HG03095 (cell line): ENCODE data around the gene PCED1B.
"Not testable (repeated sequence)": the region's sequence is repeated elsewhere in the genome, so short reads cannot be mapped to it uniquely, and the experiment has no call there.

Experiments
- ATAC-seq: cut with Tn5 transposase; IDR thresholded peaks from one replicate; pipeline ENCODE4 v1.9.1; 2021; ENCODE audit warnings: moderate library complexity; ENCODE audit not compliant: unreplicated experiment

PCED1B gene, protein sequence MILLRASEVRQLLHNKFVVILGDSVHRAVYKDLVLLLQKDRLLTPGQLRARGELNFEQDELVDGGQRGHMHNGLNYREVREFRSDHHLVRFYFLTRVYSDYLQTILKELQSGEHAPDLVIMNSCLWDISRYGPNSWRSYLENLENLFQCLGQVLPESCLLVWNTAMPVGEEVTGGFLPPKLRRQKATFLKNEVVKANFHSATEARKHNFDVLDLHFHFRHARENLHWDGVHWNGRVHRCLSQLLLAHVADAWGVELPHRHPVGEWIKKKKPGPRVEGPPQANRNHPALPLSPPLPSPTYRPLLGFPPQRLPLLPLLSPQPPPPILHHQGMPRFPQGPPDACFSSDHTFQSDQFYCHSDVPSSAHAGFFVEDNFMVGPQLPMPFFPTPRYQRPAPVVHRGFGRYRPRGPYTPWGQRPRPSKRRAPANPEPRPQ

GRCh38 chr12:47079468-47079980 is at the start of gene PCED1B, which contains the start of gene AMIGO2:
Gene PCED1B (plus strand): TSS chr12:47079621. CDS start chr12:47235064, 155,443 bp downstream.
Gene AMIGO2 (minus strand): TSS chr12:47079959. CDS start chr12:47079002, 957 bp downstream.
- no peak for ATAC-seq

- ATAC-seq = no peak
Observed at GRCh38 chr12:47029903-47030302, 49.5 kb upstream of the PCED1B start.

- no peak for ATAC-seq
Observed at GRCh38 chr12:47032644-47033043, 46.8 kb upstream of the PCED1B start.

DNA sequence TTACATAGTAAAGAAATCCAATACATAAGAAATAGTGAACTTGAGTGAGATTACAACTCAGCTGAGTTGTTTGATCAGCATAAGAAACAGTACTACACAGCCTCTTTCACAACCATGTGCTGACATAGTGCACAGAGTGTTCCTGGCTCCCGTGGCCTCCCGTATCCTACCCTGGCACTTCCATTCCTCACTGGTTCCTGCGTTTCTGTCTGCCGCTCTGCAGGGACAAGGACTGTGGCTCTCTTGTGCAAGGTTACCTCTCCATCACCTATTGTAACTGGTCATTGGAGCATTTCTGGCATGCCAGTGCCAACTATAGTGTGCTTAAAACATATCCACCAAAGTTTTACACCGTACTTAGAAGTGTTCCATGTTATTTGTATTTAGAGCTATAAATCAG is 46.3 kb upstream of the PCED1B start:
- ATAC-seq = no peak

- ATAC-seq = no peak
Observed at GRCh38 chr12:47033789-47034555, 45.4 kb upstream of the PCED1B start.

DNA sequence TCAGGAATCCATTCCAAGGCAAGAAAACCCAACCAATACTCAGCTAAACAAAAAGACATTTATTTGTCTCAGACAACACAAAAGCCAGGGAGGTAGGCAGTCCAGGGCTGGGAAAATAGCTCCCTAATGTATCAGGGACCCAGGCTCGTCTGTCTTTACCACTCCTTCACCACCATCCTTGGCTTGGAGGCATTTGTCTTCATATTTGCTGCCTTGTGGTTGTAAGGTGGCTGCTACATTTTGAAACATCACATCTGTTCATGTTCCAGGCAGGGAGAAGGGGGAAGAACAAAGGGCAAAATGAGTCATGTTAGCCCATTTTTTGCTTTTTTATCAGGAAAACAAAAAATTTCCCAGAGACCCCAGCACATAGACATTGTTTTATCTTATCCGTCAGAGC is 44.8 kb upstream of the PCED1B start:
- no peak for ATAC-seq

GRCh38 chr12:47035484-47035883 is 43.9 kb upstream of the PCED1B start:
- ATAC-seq = no peak

GRCh38 chr12:47038270-47038748 is 41.1 kb upstream of the PCED1B start:
- no peak for ATAC-seq

GRCh38 chr12:47039079-47039478 is 40.3 kb upstream of the PCED1B start:
- ATAC-seq = no peak

DNA sequence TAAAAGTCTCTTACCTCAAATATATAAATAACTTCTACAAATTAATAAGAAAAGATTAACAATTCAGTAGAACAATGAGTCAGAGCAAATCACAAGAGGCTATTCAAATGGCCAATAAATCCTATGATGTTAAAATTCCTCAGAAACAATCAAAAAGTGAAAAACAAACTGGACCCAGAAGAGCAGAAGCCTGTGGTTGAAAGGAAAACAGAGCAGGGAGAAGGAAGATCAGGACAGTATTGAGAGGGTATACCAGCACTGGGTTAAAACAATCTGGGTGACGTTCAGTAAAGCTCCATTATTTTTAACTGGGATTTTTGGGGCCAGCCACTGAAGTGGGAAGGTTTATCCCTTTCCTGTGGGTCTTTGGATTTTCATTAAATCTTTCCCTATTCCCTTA is 39.7 kb upstream of the PCED1B start:
- no peak for ATAC-seq

DNA sequence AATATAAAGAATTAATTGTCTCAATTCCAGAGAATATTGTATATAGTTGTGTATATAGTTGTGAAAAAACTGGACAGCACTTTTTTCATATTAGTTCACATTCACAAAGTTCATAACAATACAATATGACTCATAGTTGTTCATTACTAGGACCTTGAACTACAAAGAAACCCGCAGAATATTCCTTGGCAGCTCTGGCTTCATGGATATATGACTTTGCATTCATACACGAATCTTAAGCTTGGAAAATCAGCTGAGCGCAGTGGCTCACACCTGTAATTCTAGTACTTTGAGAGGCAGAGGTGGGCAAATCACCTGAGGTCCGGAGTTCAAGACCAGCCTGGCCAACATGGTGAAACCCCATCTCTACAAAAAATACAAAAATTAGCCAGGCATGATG is 38.1 kb upstream of the PCED1B start:
- ATAC-seq = no peak

- no peak for ATAC-seq
Observed at GRCh38 chr12:47048541-47048940, 30.9 kb upstream of the PCED1B start.

- not testable (repeated sequence) for ATAC-seq
Observed at GRCh38 chr12:47051291-47051690, 28.1 kb upstream of the PCED1B start.

- ATAC-seq = no peak
Observed at GRCh38 chr12:47052274-47052673, 27.1 kb upstream of the PCED1B start.

DNA sequence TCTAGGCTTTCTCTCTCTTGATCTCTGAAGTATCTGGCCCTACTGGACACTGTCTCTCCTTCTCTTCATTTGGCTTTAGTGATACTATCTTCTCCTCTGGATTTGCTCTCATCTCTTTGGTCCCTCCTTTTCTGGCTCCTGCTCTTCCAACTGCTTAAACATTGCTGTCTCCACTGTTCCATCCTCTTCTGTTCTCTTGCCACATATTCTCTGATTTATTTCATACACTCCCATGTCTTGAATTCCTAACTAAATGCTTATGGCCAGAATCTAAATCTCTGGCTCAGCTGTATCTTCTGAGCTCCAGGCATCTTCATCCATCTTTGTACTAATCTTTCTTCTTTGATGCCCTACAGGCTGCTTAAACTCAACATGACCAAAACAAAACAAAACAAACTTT is 25.5 kb upstream of the PCED1B start:
- no peak for ATAC-seq

- ATAC-seq = no peak
Observed at GRCh38 chr12:47054659-47055058, 24.8 kb upstream of the PCED1B start.

GRCh38 chr12:47055856-47056255 is 23.6 kb upstream of the PCED1B start:
- ATAC-seq = not testable (repeated sequence)

DNA sequence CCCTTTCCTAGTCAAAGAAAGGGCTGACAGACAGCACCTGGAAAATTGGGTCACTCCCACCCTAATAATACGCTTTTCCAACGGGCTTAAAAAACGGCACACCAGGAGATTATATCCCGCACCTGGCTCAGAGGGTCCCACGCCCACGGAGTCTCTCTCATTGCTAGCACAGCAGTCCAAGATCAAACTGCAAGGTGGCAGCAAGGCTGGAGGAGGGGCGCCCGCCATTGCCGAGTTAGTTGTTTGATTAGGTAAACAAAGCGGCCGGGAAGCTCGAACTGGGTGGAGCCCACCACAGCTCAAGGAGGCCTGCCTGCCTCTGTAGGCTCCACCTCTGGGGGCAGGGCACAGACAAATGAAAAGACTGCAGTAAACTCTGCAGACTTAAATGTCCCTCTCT is 22.5 kb upstream of the PCED1B start:
- ATAC-seq = not testable (repeated sequence)

DNA sequence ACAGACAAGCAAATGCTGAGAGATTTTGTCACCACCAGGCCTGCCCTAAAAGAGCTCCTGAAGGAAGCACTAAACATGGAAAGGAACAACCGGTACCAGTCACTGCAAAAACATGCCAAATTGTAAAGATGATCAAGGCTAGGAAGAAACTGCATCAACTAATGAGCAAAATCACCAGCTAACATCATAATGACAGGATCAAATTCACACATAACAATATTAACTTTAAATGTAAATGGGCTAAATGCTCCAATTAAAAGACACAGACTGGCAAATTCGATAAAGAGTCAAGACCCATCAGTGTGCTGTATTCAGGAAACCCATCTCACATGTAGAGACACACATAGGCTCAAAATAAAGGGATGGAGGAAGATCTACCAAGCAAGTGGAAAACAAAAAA is 20.8 kb upstream of the PCED1B start:
- not testable (repeated sequence) for ATAC-seq

DNA sequence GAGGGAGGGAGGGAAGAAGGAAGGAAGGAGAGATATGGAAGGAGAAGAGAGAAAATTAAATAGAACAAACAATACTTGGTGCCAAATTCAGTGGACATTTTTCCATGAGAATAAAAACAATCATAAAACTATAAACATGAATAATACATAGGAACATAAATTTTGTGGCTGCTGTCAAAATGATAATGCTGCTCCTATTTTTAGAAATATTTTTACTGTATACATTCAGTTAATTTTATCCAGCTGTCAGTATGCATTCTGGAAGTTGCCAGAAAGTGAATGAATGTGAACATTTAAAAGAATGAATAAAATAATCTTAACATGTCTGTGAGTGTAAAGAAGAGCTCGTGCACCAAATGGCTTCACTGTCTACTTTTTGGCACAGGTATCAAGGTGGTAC is 13.9 kb upstream of the PCED1B start:
- no peak for ATAC-seq

DNA sequence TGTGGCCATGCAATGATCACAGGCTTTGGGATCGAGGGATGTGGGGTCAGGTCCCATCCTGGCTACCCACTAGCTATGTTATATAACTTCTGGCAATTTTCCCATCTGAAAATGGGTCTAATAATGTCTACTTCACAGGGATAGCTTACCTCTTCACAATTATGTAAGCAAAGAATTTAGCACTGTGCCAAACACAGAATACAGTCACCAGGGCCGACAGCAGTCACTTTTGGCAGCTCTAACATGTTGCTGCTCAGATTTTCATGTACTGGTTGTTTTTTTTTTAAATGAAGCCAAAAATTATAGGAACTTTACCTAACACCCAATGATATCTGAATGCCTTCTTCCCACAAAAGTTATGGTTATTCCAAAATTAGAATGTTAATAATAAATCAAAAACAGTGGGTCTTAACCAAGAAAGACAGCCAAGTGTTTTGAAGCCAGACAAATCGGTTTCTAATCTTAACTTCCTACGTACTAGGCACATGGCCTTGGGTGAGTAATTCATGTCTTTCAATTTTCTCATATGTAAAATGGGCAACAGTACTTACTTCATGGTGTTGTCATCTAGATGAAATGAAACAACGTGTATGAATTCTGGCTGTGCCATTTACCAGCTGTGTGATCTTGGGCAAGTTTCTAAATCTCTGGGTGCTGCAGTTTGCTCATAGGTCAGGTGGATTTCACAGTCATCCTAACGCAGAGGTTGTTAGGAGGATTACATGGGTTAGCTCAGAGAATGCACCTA is 13.0 kb upstream of the PCED1B start:
- no peak for ATAC-seq
